HG03139 (cell line): ENCODE results near the gene EPB41L4A.
"Not testable (repeated sequence)": the region's sequence is repeated elsewhere in the genome, so short reads cannot be mapped to it uniquely, and the experiment has no call there.

Experiments used
- ATAC-seq: cut with Tn5 transposase; IDR thresholded peaks from one replicate; pipeline ENCODE4 v1.9.1; 2021; ENCODE audit not compliant: unreplicated experiment

Gene EPB41L4A

GRCh38 chr5:112419164-112419985 lies at the start of gene EPB41L4A:
EPB41L4A (minus strand) TSS chr5:112419277; CDS start chr5:112419039, 238 bp downstream.
- ATAC-seq = peak; percentile 12

- no peak for ATAC-seq
Observed at GRCh38 chr5:112467485-112467884, 48.4 kb upstream of the EPB41L4A start.

GRCh38 chr5:112466261-112466660 lies 47.2 kb upstream of the EPB41L4A start:
- not testable (repeated sequence) for ATAC-seq

GRCh38 chr5:112447187-112447760 lies 28.2 kb upstream of the EPB41L4A start:
- not testable (repeated sequence) for ATAC-seq

- ATAC-seq = no peak
Observed at GRCh38 chr5:112445626-112446350, 26.7 kb upstream of the EPB41L4A start.

- not testable (repeated sequence) for ATAC-seq
Observed at GRCh38 chr5:112443932-112444331, 24.9 kb upstream of the EPB41L4A start.

GRCh38 chr5:112440031-112440430 lies 21.0 kb upstream of the EPB41L4A start:
- ATAC-seq = no peak

- ATAC-seq = no peak
Observed at GRCh38 chr5:112436144-112436543, 17.1 kb upstream of the EPB41L4A start.

- no peak for ATAC-seq
Observed at GRCh38 chr5:112434641-112435040, 15.6 kb upstream of the EPB41L4A start.

GRCh38 chr5:112426202-112426601 lies 7.1 kb upstream of the EPB41L4A start:
- not testable (repeated sequence) for ATAC-seq

- peak; percentile 87 for ATAC-seq
Observed at GRCh38 chr5:112419986-112420864, 1.1 kb upstream of the EPB41L4A start.

- no peak for ATAC-seq
Observed at GRCh38 chr5:112418659-112419163, 366 bp downstream of the EPB41L4A start.

- ATAC-seq = peak; percentile 38
Observed at GRCh38 chr5:112417931-112418658, 982 bp downstream of the EPB41L4A start.

- no peak for ATAC-seq
Observed at GRCh38 chr5:112415552-112415951, 3.5 kb downstream of the EPB41L4A start.

GRCh38 chr5:112413611-112414010 lies 5.5 kb downstream of the EPB41L4A start:
- no peak for ATAC-seq

GRCh38 chr5:112412346-112412745 lies 6.7 kb downstream of the EPB41L4A start:
- no peak for ATAC-seq

- ATAC-seq = no peak
Observed at GRCh38 chr5:112411903-112412302, 7.2 kb downstream of the EPB41L4A start.

- ATAC-seq = no peak
Observed at GRCh38 chr5:112407666-112408065, 11.4 kb downstream of the EPB41L4A start.

GRCh38 chr5:112407240-112407639 lies 11.8 kb downstream of the EPB41L4A start:
- no peak for ATAC-seq

- no peak for ATAC-seq
Observed at GRCh38 chr5:112403069-112403468, 16.0 kb downstream of the EPB41L4A start.
